ENCODE measurements around the gene ADAMTS1. TPM values are rescaled to one million over a fixed set of nuclear protein-coding genes. Genes with fewer than 3 reads are reported as not detected.
A peak's percentile ranks its signal among the peaks of the same experiment; 100 is the strongest.

Gene ADAMTS1
- total RNA-seq, 1 experiment from 2014 or later = 35.6 TPM

DNA sequence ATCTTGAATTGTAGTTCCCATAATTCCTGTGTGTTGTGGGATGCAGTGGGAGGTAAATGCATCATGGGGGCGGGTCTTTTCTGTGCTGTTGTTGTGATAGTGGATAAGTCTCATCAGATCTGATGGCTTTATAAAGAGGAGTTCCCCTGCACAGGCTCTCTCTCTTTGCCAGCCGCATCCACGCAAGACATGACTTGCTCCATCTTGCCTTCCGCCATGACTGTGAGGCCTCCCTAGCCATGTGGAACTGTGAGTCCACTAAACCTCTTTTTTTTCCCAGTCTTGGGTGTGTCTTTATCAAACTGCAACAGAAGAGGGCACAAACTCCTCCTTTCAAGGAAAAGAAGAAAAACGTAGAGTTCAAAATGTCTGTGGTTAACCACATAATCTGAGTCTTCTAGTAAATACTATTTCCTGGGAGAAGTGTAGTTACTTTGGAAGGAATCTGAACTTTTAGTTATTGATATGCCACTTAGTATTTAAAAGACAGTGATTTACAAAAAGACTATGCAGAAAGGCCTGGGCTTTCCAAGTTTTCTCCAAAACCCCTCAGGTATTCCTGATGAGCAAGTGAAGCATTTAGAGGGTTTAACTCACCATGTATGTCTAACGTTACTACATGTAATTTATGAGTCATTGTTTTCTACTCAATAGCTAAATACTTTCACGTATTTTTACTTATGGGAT is 10.0 kb downstream of the ADAMTS1 start (continued):
- TF ChIP-seq, protein P1, sequence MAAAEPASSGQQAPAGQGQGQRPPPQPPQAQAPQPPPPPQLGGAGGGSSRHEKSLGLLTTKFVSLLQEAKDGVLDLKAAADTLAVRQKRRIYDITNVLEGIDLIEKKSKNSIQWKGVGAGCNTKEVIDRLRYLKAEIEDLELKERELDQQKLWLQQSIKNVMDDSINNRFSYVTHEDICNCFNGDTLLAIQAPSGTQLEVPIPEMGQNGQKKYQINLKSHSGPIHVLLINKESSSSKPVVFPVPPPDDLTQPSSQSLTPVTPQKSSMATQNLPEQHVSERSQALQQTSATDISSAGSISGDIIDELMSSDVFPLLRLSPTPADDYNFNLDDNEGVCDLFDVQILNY (CRISPR knock-in tag; IDR thresholded peaks at IDR 0.05) = no peak
- TF ChIP-seq, protein P2, sequence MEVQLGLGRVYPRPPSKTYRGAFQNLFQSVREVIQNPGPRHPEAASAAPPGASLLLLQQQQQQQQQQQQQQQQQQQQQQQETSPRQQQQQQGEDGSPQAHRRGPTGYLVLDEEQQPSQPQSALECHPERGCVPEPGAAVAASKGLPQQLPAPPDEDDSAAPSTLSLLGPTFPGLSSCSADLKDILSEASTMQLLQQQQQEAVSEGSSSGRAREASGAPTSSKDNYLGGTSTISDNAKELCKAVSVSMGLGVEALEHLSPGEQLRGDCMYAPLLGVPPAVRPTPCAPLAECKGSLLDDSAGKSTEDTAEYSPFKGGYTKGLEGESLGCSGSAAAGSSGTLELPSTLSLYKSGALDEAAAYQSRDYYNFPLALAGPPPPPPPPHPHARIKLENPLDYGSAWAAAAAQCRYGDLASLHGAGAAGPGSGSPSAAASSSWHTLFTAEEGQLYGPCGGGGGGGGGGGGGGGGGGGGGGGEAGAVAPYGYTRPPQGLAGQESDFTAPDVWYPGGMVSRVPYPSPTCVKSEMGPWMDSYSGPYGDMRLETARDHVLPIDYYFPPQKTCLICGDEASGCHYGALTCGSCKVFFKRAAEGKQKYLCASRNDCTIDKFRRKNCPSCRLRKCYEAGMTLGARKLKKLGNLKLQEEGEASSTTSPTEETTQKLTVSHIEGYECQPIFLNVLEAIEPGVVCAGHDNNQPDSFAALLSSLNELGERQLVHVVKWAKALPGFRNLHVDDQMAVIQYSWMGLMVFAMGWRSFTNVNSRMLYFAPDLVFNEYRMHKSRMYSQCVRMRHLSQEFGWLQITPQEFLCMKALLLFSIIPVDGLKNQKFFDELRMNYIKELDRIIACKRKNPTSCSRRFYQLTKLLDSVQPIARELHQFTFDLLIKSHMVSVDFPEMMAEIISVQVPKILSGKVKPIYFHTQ (CRISPR knock-in tag; IDR thresholded peaks at IDR 0.05) = peak; percentile 33; the same call in 1 of the 2 replicates
- no peak for TF ChIP-seq KAT7 (CRISPR knock-in tag; IDR thresholded peaks at IDR 0.05; ENCODE audit: borderline replicate concordance)
- TF ChIP-seq, protein P3, sequence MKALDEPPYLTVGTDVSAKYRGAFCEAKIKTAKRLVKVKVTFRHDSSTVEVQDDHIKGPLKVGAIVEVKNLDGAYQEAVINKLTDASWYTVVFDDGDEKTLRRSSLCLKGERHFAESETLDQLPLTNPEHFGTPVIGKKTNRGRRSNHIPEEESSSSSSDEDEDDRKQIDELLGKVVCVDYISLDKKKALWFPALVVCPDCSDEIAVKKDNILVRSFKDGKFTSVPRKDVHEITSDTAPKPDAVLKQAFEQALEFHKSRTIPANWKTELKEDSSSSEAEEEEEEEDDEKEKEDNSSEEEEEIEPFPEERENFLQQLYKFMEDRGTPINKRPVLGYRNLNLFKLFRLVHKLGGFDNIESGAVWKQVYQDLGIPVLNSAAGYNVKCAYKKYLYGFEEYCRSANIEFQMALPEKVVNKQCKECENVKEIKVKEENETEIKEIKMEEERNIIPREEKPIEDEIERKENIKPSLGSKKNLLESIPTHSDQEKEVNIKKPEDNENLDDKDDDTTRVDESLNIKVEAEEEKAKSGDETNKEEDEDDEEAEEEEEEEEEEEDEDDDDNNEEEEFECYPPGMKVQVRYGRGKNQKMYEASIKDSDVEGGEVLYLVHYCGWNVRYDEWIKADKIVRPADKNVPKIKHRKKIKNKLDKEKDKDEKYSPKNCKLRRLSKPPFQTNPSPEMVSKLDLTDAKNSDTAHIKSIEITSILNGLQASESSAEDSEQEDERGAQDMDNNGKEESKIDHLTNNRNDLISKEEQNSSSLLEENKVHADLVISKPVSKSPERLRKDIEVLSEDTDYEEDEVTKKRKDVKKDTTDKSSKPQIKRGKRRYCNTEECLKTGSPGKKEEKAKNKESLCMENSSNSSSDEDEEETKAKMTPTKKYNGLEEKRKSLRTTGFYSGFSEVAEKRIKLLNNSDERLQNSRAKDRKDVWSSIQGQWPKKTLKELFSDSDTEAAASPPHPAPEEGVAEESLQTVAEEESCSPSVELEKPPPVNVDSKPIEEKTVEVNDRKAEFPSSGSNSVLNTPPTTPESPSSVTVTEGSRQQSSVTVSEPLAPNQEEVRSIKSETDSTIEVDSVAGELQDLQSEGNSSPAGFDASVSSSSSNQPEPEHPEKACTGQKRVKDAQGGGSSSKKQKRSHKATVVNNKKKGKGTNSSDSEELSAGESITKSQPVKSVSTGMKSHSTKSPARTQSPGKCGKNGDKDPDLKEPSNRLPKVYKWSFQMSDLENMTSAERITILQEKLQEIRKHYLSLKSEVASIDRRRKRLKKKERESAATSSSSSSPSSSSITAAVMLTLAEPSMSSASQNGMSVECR (CRISPR knock-in tag; IDR thresholded peaks at IDR 0.05; ENCODE audit: borderline replicate concordance) = no peak

DNA sequence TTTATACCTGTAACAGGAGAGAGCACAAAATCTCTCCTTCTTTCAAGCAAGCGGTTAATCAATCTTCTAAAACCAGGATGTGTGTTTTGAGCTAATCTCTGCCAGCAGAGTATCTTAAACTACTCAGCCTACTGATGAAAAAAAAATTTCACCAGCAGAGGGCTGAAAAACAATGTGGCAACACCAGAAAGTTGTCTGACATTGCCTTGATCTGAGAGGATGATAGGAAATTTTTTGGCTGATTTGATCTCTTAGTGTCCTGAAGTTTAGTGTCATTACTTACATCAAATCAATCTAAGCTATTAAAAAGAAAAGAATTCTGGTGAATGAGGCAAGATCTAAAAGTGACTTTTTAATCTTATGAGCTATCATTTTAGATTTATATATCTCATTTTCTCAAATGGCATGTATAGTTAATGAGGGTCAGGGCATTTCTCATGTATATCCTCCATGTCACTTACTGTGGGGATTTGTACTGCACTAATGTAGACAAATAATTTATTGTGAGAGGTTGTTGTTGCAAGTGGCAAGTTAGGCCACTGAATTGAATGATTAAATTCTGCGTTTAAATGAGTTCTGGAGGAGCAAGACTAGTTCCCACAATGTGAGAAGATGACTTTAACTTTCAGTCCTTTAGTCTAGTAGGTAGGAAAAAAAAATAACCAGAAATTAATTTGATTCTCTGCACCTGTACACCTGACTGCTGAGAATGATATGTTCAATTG is 10.9 kb downstream of the ADAMTS1 start:
- no peak overlapping the region for H3K27ac Mint-ChIP-seq
- TF ChIP-seq NR3C1 (CRISPR knock-in tag; conservative IDR thresholded peaks at IDR 0.05; ENCODE audit: low read depth) (no peak), OVOL2 (CRISPR knock-in tag; IDR thresholded peaks at IDR 0.05; ENCODE audit: borderline replicate concordance) (no peak)
- ChIA-PET CTCF (interaction anchor here (0.9 to 2.1 kb wide), 4 partner anchors 10 to 102 kb away, joined by 4 to 6 read pairs (median 4); no protein-coding TSS in a partner anchor), POLR2A (interaction anchor here (1.7 kb wide), 1 partner anchor 10 kb away, joined by 7 read pairs; no protein-coding TSS in a partner anchor)
- H3K9me3 Mint-ChIP-seq = no peaks in the 10 kb centered on the region
- peak; percentile 21 for ATAC-seq
- no peaks in the 10 kb centered on the region for H3K27me3 Mint-ChIP-seq (ENCODE audit: low read depth)
- DNase-seq (ENCODE audit: low spot score) = no peak
- no peak overlapping the region for H3K4me3 Mint-ChIP-seq
- peaks cover 29% of the 10 kb centered on the region for H3K36me3 Mint-ChIP-seq
- peaks cover 3% of the 10 kb centered on the region; the same call in 1 of the 2 replicates for H3K4me1 Mint-ChIP-seq

DNA sequence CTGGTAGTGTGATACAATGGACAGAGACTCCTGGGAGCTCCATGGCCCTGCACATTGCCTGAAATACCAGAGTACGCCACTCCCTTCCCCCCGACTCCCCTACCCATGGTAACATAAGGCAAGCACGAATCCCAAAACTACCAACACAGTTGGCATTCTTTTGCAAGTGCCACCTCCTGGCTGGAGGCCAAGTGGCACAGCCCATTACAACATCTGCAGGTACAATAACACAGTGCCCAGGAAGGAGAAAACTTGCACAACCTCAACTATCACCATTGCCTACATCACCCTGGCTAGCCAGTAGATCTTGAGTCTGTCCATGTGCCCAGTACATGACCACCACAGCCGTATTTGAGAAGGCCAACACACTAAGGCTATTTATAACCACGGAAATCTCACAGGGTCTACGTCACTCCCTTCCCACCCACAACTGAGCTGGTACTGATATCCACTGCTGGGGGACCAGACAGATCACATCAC is 11.7 kb downstream of the ADAMTS1 start:
- CTCF ChIA-PET = interaction anchor here (0.9 to 2.1 kb wide), 5 partner anchors 11 to 101 kb away, joined by 4 to 6 read pairs (median 5); no protein-coding TSS in a partner anchor
- peak; percentile 4 for ATAC-seq
- no peak overlapping the region for H3K4me3 Mint-ChIP-seq
- no peak for DNase-seq (ENCODE audit: low spot score)
- no peak overlapping the region for H3K27ac Mint-ChIP-seq
- POLR2A ChIA-PET = interaction anchor here (1.7 kb wide), 1 partner anchor 11 kb away, joined by 7 read pairs; no protein-coding TSS in a partner anchor
- H3K4me1 Mint-ChIP-seq = peaks cover 8% of the 10 kb centered on the region
- H3K9me3 Mint-ChIP-seq = no peaks in the 10 kb centered on the region
- H3K27me3 Mint-ChIP-seq (ENCODE audit: low read depth) = no peaks in the 10 kb centered on the region
- peaks cover 21% of the 10 kb centered on the region for H3K36me3 Mint-ChIP-seq
- TF ChIP-seq EMX1 (CRISPR knock-in tag; IDR thresholded peaks at IDR 0.05) (no peak), TP53 (CRISPR knock-in tag; IDR thresholded peaks at IDR 0.05) (no peak), FOXP1 (CRISPR knock-in tag; IDR thresholded peaks at IDR 0.05; ENCODE audit: borderline replicate concordance) (no peak), CBFB (CRISPR knock-in tag; IDR thresholded peaks at IDR 0.05; ENCODE audit: low read depth) (no peak), JAZF1 (CRISPR knock-in tag; IDR thresholded peaks at IDR 0.05) (no peak), CREM (CRISPR knock-in tag; IDR thresholded peaks at IDR 0.05) (no peak), NR3C1 (CRISPR knock-in tag; conservative IDR thresholded peaks at IDR 0.05; ENCODE audit: low read depth) (no peak), ZNF396 (CRISPR knock-in tag; IDR thresholded peaks at IDR 0.05; ENCODE audit: borderline replicate concordance) (no peak), SMAD4 (CRISPR knock-in tag; IDR thresholded peaks at IDR 0.05) (no peak)
- TF ChIP-seq, protein P4, sequence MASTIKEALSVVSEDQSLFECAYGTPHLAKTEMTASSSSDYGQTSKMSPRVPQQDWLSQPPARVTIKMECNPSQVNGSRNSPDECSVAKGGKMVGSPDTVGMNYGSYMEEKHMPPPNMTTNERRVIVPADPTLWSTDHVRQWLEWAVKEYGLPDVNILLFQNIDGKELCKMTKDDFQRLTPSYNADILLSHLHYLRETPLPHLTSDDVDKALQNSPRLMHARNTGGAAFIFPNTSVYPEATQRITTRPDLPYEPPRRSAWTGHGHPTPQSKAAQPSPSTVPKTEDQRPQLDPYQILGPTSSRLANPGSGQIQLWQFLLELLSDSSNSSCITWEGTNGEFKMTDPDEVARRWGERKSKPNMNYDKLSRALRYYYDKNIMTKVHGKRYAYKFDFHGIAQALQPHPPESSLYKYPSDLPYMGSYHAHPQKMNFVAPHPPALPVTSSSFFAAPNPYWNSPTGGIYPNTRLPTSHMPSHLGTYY (CRISPR knock-in tag; IDR thresholded peaks at IDR 0.05) = no peak
- TF ChIP-seq, protein P5, sequence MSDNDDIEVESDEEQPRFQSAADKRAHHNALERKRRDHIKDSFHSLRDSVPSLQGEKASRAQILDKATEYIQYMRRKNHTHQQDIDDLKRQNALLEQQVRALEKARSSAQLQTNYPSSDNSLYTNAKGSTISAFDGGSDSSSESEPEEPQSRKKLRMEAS (CRISPR knock-in tag; IDR thresholded peaks at IDR 0.05) = no peak
- TF ChIP-seq, protein P6, sequence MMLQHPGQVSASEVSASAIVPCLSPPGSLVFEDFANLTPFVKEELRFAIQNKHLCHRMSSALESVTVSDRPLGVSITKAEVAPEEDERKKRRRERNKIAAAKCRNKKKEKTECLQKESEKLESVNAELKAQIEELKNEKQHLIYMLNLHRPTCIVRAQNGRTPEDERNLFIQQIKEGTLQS (CRISPR knock-in tag; conservative IDR thresholded peaks at IDR 0.05) = no peak
- TF ChIP-seq, protein P7, sequence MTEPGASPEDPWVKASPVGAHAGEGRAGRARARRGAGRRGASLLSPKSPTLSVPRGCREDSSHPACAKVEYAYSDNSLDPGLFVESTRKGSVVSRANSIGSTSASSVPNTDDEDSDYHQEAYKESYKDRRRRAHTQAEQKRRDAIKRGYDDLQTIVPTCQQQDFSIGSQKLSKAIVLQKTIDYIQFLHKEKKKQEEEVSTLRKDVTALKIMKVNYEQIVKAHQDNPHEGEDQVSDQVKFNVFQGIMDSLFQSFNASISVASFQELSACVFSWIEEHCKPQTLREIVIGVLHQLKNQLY (CRISPR knock-in tag; IDR thresholded peaks at IDR 0.05) = no peak

All from WTC11 (cell line).